GM19043 (cell line): Measurements from ENCODE around the gene AP3S1.
"Not testable (repeated sequence)": the region's sequence is repeated elsewhere in the genome, so short reads cannot be mapped to it uniquely, and the experiment has no call there.

Experiments used
- ATAC-seq: cut with Tn5 transposase; IDR thresholded peaks from one replicate; pipeline ENCODE4 v1.9.1; 2021; ENCODE audit warnings: low read depth; ENCODE audit not compliant: unreplicated experiment

Gene AP3S1

DNA sequence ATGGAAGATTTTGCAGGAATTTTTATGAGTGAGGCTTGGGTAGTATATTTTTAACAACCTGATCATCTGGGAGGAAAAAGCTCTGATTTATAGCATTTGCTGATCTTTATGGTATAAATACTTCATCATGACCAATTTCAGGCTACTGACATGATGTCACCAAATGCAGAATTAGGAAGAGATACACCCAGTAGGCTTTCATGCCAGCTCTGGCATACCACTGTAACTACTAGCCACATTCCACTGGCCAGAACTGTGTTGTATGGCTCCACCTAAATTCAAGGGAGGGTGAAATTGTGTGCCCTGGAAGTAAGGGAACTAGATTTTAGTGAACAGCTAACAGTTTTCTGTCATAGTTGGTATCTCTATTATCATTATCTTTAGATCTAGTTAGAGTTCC lies 17.6 kb downstream of the AP3S1 start:
- ATAC-seq: no peak

DNA sequence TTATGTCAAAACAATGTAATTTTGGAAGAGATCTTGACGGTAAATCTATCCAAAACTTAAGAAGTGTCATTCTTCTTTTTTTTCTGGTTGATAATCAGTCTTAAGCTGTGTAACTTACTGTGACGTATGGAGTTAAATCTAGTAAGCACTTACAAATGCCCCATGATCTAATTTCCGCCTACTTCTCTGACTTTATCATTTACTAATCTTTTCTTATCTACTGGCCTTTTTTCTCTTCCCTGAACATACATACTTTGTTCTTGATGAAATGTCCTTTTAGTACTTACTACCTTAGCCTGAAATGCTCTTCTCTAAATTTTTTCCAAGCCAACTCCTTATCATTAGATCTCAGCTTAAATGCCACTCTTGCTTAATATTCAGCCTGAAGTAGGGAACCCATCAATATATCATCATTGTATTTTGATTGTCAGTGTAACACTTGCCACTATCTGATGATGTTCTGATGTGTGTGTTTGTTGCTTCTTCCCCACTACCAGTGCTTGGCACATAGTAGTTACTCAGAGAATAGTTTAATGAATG lies 27.6 kb downstream of the AP3S1 start:
- ATAC-seq: no peak

DNA sequence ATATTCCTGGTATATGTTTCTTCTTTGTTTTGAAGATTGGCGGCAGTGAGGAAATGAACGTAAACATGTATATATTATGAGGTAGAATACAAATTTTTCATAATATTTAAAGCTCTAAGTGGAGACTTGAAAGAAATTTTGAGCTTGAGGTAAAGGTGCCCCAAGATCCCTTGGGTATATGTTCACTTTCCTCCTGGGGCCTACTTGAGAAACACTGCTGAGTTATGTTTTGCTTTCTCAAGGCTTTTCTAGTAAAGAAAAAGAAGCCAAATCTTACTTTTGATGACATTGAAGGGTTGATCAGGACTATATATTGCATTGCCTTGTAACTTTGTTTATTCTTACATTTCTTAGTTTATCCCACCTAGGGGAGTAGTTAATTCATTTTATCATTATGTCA lies 30.7 kb downstream of the AP3S1 start:
- no peak for ATAC-seq

DNA sequence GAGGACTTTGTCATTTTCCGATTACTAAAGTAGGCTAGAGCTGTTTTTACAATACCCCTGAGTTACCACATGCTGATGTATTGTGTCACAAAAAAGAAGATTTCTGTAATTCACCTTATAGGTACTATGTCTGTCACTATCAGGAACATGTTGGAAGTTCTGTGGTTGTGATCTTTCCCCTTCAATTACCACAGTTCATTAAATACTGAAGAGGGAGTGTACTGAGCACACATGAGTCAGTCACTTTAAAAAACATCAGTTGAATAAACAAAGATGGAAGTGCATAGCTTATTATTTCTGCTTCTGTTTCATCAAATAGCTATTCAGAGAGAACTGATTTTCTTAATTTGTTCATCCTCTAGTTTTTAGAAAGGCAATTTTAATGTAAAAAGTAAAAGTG lies 31.7 kb downstream of the AP3S1 start:
- no peak for ATAC-seq

DNA sequence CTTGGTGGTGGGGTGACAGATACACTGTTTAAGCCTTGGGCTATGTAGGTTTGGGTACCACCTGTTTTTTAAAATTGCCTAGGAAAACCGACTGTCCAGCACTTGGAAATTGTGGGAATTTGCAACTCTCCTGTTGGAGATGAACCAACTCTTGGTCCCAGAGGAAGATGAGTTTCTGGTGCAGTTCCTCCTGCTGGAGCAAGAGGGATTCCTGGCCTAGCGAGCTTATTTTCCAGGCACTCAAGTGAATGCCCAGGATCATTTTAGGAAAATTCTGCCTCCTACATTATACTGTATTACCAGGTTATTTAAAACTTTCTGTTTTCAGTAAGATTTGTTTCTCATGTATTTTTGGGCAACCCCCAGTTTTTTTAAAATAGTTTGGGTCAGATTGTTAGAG lies 33.7 kb downstream of the AP3S1 start:
- no peak for ATAC-seq

DNA sequence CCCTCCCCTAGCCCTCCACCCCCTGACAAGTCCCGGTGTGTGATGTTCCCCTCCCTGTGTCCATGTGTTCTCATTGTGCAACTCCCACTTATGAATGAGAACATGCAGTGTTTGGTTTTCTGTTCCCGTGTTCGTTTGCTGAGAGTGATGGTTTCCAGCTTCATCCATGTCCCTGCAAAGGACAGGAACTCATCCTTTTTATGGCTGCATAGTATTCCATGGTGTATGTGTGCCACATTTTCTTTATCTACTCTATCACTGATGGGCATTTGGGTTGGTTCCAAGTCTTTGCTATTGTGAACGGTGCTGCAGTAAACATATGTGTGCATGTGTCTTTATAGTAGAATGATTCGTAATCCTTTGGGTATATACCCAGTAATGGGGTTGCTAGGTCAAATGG lies 35.6 kb downstream of the AP3S1 start:
- ATAC-seq: not testable (repeated sequence)

DNA sequence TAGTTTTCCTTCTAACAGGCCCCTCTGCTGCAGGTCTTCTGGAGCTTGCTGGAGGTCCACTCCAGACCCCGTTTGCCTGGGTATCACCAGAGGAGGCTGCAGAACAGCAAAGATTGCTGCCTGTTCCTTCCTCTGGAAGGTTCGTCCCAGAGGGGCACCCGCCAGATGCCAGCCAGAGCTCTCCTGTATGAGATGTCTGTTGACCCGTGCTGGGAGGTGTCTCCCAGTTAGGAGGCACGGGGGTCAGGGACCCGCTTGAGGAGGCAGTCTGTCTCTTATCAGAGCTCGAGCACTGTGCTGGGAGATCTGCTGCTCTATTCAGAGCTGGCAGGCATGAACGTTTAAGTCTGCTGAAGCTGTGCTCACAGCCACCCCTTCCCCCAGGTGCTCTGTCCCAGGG lies 40.7 kb downstream of the AP3S1 start:
- not testable (repeated sequence) for ATAC-seq

DNA sequence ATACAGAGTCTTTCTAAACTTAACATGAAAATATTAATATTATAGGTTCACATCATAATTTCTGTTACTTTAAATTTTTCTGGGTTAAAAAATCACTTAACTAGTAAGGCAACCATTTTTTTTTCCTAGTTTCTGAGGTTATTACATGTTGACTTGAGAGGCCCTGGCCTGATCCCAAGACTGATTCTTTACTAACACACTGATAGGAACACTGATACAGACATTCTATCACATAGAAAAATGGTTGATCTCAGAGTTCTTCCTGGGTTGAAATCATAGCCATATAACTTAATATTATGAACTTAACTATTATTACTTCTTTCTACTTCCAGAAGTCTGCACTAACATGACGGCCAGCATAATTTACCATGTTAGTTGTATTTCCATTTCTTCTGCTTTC lies 43.0 kb downstream of the AP3S1 start:
- ATAC-seq: no peak

DNA sequence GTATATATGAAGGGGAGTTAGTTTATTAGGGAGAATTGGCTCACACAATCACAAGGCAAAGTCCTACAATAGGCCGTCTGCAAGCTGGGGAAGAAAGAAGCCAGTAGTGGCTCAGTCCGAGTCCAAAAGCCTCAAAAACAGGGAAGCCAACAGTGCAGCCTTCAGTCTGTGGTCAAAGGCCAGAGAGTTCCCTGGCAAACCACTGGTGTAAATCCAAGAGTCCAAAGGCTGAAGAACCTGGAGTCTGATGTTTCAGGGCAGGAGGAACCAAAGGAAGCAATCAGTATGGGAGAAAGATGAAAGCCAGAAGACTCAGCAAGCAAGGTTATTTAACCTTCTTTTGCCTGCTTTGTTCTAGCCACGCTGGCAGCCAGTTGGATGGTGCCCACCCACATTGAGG lies 43.5 kb downstream of the AP3S1 start:
- ATAC-seq: not testable (repeated sequence)

DNA sequence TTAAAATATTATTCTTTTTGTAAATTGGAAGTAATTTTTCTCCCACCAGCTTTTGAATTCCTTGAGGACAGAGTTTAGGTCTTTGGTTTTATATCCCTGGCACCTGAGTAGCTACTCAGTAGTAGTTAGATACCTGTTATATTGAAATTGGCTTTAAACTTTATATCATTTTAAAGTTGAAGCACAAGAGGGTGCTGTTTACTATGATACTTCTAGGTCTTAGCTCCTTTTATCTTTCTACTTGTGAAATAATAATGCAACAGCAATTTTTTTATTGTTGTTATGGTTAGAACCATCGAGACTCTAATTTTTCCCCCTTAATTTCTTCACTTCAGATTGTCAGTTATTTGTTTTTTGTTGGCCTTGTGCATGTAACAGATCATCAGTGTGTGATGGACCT lies 46.3 kb downstream of the AP3S1 start:
- ATAC-seq: no peak

DNA sequence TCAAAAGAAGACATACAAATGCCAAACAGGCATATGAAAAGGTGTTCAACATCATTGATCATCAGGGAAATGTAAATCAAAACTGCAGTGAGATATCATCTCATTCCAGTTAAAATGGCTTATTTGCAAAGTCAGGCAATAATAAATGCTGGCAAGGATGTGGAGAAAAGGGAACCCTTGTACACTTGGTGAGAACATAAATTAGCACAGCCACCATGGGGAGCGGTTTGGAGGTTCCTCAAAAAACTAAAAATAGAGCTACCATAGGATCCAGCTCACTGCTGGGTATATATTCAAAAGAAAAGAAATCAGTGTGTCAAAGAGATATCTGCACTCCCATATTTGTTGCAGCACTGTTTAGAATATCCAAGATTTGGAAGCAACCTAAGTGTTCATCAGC lies 50.3 kb downstream of the AP3S1 start:
- no peak for ATAC-seq

DNA sequence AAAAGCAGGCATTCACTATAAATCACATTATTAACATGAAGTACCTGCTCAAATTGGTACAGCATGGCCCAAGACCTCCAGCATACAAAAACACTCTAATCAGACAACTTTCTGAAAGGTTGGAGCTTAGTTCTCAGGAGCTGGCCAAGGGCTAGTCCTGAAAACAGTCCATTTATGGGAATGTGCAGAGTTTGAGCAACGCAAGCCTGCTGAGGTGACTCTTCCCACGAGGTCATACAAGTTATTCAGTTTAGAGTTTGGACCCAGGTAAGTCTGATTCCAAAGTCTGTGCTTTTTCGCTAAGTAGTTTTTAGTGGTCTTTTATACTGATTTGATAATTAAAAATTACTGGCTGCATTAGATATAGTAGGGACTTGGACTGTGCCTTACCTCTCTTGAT lies 52.6 kb downstream of the AP3S1 start:
- ATAC-seq: no peak

DNA sequence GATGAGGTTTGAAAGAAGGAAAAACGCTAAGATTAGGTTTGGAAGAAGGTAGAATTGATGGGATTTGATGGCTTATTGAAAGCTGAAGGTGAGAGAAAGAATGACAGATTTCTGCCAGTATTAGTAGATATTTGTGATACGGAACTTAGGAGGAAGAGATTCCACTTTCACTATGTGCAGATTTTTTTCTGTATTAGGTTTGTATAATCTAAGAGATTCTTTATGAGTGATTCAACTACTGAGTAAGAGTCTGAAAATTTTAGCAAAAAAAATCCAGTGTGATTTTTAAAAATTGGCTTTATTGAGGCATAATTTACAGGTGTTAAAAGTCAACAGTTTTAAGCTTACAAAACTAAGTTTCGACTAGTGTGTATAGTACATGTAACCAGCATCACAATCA lies 54.1 kb downstream of the AP3S1 start:
- no peak for ATAC-seq

DNA sequence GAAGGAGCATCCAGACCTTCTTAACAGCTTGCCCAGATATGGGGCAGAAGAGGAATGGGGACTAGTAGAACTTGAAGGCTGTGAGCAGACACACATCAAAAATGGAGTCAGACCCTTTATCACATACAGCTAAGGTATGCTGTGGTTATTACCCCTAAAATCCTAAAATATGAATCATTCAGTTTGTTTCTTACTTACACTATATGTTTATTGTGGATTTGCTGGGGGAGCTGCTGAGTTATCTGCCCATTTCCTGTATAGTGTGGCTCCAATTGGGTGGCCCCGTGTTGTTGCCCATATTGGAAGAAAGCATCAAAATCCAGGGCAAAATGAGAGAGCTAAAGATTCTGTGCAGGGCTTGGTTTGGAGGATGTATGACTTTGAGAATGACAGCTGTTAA lies 56.9 kb downstream of the AP3S1 start:
- no peak for ATAC-seq

DNA sequence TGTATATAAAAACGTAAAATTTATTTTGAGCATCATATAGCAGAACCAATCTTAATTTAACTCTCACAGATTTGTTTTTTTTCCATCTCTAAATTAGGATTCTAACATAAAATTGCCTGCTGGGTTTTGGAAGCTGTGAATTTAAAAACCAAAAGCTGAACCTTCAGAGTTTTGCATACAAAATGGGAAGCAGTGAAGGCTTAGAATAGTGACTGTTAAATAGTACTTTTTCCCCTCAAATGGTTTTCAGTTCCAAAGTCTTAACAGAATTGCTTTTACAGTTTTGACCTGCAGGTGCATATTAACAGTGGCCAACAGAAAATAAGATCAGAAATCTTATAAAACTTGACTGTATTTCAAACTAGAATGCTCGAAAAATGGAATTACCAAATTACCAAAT lies 65.4 kb downstream of the AP3S1 start:
- no peak for ATAC-seq

DNA sequence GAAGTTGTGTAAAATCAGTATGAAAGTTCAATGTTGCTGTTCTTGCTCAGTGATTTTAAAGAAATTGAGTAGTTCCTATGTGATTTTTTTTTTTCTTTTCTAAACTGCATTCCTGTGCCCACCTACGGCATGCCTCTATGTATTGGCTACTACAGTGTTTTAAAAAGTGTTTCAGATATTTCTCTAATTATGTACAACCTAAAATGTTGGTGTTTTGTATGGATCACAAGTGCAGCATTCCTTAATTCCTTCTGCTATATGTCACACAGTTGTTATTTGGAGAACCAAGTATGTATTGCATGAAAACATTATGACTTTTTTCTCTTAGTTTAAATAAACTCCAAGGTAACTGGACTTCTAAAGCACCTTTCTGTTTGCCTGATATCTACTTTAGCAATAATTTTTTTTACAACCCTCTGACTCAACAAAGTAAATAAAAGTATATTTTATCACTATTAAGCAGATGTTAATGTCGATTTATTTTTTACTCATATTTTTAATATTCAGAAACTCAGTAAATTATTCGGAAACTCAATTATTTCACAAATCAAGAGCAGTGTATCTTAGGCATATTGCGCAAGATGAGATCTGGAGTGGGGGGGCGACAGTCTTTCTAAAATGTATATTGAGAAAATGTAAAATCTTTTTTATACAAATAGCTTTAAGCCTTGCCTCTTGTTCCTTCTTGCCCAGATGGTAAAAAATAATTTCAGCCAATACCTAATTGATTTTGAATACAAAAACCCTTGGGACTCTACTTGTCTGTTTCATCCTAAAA lies 72.1 kb downstream of the AP3S1 start:
- ATAC-seq: not testable (repeated sequence)

DNA sequence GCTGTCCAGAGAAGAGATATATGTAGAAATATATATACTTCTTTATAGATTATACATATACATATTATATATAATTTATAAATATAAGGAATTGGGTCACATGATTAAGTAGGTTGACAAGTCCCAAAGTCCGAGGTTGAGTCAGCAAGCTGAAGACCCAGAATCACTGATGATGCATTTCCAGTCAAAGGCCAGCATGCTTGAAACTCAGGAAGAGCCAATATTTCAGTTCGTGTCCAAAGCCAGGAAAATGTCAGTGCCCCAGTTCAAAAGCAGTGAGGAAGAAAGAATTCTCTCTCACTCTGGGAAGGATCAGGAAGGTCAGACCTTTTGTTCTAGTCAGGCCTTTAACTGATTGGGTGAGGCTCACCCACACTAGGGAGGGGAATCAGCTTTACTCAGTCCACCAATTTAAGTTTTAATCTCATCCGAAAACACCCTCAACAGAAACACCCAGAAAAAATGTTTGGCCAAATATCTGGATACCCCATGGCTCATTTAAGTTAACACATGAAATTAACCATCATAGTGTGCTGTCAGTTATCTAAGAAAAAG lies 78.5 kb downstream of the AP3S1 start:
- no peak for ATAC-seq

DNA sequence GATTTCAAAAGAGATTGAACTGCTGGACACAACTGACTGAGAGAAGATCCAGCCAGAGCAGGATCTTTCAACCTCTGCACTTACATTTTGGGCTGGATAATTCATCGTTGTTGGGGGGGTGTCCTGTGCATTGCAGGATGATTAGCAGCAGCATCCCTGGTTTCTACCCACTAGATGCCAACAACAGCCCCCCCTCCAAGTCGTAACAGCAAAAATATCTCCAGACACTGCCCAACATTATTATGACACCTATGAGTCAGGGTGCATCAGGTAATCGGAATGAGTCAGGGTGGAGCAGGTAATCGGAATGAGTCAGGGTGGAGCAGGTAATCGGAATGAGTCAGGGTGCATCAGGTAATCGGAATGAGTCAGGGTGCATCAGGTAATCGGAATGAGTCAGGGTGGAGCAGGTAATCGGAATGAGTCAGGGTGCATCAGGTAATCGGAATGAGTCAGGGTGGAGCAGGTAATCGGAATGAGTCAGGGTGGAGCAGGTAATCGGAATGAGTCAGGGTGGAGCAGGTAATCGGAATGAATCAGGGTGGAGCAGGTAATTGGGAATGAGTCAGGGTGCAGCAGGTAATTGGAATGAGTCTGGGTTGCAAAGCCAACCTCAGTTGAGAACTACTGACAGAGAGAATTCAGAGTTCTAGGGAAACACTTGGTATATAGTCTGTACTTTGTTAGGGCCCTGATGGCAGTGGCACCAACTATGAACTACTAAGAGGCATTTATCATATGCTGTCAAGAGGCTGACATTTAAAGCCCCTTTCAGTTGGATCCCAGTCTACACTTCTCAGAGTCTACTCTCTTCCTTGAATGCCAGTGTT lies 87.1 kb downstream of the AP3S1 start:
- not testable (repeated sequence) for ATAC-seq

DNA sequence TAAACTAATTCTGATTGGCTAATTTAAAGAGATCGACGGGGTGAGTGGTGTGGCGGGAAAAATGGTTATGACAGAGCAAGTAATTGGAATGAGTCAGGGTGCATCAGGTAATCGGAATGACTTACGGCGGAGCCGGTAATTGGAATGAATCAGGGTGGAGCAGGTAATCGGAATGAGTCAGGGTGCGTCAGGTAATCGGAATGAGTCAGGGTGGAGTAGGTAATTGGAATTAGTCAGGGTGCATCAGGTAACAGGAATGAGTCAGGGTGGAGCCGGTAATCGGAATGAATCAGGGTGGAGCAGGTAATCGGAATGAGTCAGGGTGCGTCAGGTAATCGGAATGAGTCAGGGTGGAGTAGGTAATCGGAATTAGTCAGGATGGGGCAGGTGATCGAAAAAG lies 88.4 kb downstream of the AP3S1 start:
- ATAC-seq: not testable (repeated sequence)

DNA sequence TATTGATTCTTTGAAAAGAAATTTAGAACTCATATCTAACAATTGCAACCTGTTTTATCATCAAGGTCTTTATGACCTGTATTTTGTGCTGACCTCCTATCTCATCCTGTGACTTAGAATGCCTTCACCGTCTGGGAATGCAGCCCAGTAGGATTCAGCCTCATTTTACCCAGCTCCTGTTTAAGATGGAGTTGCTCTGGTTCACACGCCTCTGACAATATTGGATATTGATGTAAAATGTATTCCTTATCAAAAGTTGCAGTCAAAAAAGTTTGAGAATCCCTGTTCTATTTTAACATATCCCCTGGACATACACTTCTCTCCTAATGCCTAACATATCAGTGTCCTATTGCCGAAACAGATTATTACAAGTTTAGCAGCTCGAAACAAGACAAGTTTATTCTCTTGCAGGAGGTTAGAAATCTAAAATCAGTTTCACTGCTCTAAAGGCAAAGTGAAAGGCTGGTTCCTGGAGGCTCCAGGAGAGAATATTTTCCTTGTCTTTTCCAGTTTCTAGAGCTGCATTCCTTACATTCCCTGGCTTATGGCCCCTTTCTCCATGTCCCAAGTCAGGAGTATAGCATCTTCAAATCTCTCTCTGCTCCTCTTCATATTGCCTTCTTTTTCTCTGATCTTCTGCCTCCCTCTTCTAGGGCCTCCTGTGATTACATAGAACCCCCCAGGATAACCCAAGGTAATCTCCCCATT lies 89.0 kb downstream of the AP3S1 start:
- no peak for ATAC-seq

DNA sequence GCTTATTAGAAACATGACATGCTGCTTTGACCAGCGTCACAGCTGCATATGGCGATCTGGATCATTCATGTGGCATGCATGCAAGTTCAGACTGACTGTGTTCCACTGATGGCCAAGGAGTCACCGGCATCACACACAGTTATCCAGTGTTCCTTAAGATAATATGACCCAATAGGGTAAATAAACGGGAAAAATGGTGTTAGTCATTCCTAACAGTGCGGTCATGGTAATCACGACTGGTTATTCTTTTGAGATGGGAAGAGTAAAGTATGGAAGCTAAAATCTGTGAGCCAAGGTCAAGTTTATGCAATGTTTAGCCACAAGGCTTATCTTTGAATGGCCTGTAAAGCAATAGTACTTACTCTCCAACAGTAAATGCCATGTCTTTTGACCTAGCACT lies 91.3 kb downstream of the AP3S1 start:
- ATAC-seq: no peak
